ENCODE results near the gene AMER3.

GRCh38 chr2:130768191-130768855 is 13.0 kb downstream of the AMER3 start:
- no peak for TF ChIP-seq ZNF8 (CRISPR knock-in tag; IDR thresholded peaks at IDR 0.05)
- TF ChIP-seq RARB (CRISPR knock-in tag; IDR thresholded peaks at IDR 0.05) = no peak
- no peak for TF ChIP-seq TOX (CRISPR knock-in tag; IDR thresholded peaks at IDR 0.05; ENCODE audit: borderline replicate concordance)
- no peak for TF ChIP-seq ZC3H10 (CRISPR knock-in tag; IDR thresholded peaks at IDR 0.05)
- no peak for TF ChIP-seq POU6F1 (CRISPR knock-in tag; IDR thresholded peaks at IDR 0.05; ENCODE audit: borderline replicate concordance, low read depth)
